GM12891 (cell line): ENCODE results near the gene ADO.
A peak's percentile ranks its signal among the peaks of the same experiment; 100 is the strongest.

Experiments
- DNase-seq: peaks from one replicate; pipeline ENCODE4 v3.0.0; 2011; ENCODE audit warnings: low spot score; ENCODE audit not compliant: insufficient read length
- FAIRE-seq: peaks from 2 replicates; lab custom pipeline; 2011; peaks lifted over from hg19 to GRCh38; lab: Jason Lieb, UNC
- PAX5 ChIP-seq: IDR thresholded peaks from 2 replicates; pipeline ENCODE4 v1.6.1; 2011; ENCODE audit warnings: low read length, moderate library complexity, mild to moderate bottlenecking; ENCODE audit not compliant: insufficient read depth, severe bottlenecking
- POLR2A ChIP-seq: IDR thresholded peaks from 2 replicates; pipeline ENCODE4 v1.6.1; 2011; ENCODE audit warnings: low read depth, low read length, control low read depth
- POLR2AphosphoS5 ChIP-seq: IDR thresholded peaks from 2 replicates; pipeline ENCODE4 v1.6.1; 2011; ENCODE audit warnings: low read depth, low read length, control low read depth
- POU2F2 ChIP-seq: IDR thresholded peaks from 2 replicates; pipeline ENCODE4 v1.6.1; 2011; ENCODE audit warnings: low read depth, mild to moderate bottlenecking, control low read depth, low read length, moderate library complexity
- SPI1 ChIP-seq: IDR thresholded peaks from 2 replicates; pipeline ENCODE4 v1.6.1; 2011; ENCODE audit warnings: low read depth, low read length, control low read depth
- TAF1 ChIP-seq: IDR thresholded peaks from 2 replicates; pipeline ENCODE4 v1.6.1; 2011; ENCODE audit warnings: low read depth, low read length, control low read depth

Gene ADO

GRCh38 chr10:62817766-62818425 lies 13.4 kb downstream of the ADO start:
- peak; percentile 81 for DNase-seq
- peak; percentile 100 for FAIRE-seq
- TF ChIP-seq PAX5 = no peak
- no peak for TF ChIP-seq POU2F2
- no peak for TF ChIP-seq TAF1
- TF ChIP-seq SPI1 = no peak
- TF ChIP-seq POLR2A = no peak
- no peak for TF ChIP-seq POLR2AphosphoS5

DNA sequence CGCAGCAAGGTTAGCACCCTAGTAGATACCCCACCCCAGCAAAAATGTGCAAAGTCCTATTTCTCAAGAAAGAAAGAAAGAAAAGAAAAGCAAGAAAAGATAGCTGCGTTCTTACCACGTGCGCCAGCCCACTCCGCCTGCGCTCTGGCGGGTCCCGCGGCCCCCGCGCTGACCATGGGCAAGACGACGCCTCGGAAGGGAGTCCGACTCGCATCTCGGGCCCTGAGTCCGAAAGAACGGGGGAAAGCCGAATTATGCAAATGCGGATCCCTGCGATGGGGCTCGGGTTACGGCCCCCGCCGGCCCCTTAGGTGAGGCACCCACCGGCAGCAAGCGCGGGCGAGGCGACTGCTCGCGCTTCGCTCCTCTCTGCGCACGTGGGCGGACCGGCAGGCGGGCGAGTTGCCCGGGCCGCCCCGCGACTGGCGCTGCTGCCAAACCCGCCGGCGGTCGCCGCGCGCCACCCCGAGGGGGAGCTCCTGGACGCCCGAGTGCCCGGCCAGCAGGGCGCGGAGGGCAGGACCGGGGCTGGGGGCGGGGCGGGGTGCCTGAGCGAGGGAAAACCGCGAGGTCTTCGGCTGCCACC lies 14.0 kb downstream of the ADO start:
- TF ChIP-seq POLR2AphosphoS5 (no peak), SPI1 (no peak), POU2F2 (peak; percentile 95)
- FAIRE-seq (peak; percentile 66), DNase-seq (no peak)

DNA sequence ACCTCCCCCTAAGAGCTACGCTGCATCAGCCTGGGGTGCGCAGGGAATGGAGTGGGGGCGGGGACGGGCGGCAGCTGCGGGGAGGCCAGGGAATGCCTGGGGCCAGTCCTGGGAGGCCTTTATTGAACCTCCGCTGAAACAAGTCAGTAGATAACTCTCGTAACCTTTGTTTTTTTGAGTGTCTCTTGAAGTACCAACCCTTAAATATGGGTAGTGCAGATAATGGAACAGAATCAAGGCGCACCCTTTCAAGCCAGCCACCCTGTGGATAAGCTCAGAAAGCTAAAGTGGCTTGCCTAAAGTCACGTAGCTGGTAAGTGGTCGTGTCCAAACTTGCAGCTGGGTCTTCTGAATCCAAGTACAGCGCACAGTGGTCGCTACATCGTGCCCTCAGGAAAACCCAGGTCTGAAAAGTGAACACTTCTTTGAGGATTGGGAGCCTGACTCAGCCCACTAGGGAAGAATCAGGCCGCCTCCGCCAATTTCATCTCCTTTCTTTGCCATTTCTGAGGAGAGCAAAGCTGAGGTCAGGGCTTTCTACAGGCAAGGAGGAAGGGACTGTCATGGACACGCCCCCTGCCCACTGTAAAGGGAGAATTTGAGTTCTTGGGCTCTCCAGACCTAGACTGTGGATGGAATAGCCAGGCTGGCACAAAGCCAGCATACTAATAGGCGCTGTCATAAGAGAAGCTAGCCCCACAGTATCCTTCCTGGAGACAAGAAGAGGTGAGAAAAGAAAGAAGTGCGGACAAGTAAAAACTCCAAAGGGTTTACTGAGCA lies 14.8 kb downstream of the ADO start:
- peak; percentile 31 for FAIRE-seq
- TF ChIP-seq POLR2AphosphoS5 (no peak), SPI1 (no peak), TAF1 (no peak), PAX5 (no peak), POLR2A (no peak), POU2F2 (no peak)
- no peak for DNase-seq

DNA sequence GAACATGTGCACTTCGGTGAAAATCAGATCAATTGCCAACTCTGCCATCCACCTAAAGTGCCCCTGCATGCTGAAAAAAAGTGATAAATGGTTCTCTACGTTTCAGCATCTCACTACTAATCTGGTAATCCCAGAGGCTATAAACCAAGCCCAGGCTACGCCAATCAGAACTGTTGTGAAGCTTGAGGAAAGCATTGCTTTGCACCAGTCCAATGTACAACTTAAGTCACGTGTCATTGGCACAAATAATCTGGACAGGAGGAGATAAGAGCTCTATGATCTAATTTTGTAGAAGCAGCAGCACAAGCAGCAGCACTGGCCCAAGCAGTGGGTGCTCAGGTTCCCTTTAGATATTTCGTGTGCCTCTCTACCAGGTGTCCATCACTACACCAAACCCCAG lies 16.1 kb downstream of the ADO start:
- DNase-seq (no peak), FAIRE-seq (peak; percentile 13)
- no peak for TF ChIP-seq SPI1
- no peak for TF ChIP-seq POLR2A
- TF ChIP-seq TAF1 = no peak

- FAIRE-seq = no peak
- TF ChIP-seq POU2F2 = no peak
- no peak for TF ChIP-seq POLR2AphosphoS5
- TF ChIP-seq TAF1 = no peak
- TF ChIP-seq SPI1 = no peak
- TF ChIP-seq POLR2A = no peak
- TF ChIP-seq PAX5 = no peak
- DNase-seq = no peak
Measured at GRCh38 chr10:62826273-62826672, 21.8 kb downstream of the ADO start.

DNA sequence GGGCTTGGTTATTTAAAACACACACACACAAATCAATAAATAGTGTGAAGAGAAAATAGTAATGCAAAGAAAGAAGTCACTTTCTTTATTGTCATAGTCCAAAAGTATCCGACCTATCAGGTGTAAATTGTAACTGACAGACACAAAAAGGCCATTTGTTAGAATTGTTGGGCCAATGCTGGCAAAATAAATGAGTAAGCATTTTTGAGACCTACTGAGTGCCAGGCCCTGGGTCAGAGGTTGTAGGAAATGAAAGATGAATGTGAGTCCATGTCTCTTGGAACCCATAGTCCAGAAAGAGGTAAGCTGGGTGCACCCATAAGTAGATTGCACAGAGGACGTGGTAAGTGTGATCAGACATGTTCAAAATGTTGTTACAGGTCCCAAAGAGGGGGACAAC lies 25.1 kb downstream of the ADO start:
- FAIRE-seq (no peak), DNase-seq (no peak)
- TF ChIP-seq POU2F2 (no peak), POLR2A (no peak), PAX5 (no peak), SPI1 (no peak), POLR2AphosphoS5 (no peak)

- FAIRE-seq = peak; percentile 55
Measured at GRCh38 chr10:62830679-62831078, 26.2 kb downstream of the ADO start.

DNA sequence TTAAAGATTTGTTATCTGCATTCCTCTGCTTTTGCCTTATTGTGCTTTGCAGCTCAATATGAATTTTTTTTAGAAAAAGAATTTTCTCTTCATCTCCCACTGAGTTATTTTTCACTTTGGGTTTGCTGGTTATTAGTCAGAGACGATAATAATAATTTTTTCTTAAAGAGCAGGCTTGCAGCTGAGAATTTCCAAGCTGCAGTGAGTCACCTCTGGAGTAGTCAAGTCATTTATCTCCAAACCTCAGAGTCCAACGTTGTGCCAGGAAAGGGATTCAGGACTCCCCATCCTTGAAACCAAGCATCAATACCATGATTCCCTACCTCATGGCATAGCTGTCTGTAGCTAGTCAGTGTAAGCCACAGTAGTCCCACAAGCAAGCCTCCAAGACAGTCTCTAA lies 26.8 kb downstream of the ADO start:
- DNase-seq (no peak), FAIRE-seq (no peak)
- TF ChIP-seq POLR2AphosphoS5 (no peak), PAX5 (no peak)

More at GRCh38 chr10:62830679-62831078, 26.2 kb downstream of the ADO start:
- DNase-seq = no peak
- TF ChIP-seq PAX5 (no peak), POLR2AphosphoS5 (no peak), SPI1 (no peak), POLR2A (no peak), TAF1 (no peak), POU2F2 (no peak)

DNA sequence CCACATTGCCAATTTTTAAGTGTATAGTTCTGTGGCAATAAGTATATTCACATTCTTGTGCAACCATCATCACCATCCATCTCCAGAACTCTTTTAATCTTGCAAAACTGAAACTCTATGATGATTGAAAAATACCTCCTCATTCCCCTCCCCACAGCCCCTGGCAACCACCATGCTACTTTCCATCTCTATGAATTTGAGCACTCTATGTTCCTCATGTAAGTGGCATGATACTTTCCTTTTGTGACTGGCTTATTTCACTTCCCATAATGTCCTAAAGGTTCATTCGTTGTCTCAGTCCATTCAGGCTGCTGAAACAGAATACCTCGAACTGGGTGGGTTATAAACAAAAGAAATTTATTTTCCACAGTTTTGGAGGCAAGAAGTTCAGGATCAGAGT lies 35.1 kb downstream of the ADO start:
- DNase-seq = no peak
- TF ChIP-seq POLR2AphosphoS5 (no peak), TAF1 (no peak), POU2F2 (no peak), SPI1 (peak; percentile 58), POLR2A (no peak), PAX5 (no peak)
- FAIRE-seq = peak; percentile 47

DNA sequence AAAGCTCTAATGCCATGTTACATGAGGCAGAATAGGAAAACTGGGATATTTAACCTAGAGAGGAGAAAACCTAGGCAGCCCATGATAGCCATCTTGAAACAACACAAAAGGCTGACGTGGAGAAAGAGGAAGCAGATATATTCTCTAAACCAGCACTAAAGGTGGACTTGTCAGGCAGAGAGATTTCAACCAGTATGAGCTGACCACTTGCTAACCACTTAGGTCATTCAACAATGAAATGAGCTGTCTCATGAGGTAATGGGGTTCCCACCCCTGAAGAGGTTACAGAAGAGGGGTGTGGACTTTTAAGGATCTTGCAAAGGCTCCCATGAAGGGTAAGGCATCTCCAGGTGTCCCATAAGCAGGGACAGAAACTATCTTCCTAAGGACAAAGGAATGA lies 38.5 kb downstream of the ADO start:
- TF ChIP-seq TAF1 (no peak), SPI1 (peak; percentile 48)
- FAIRE-seq (no peak), DNase-seq (no peak)
